HepG2 (cell line): ENCODE data around the gene GRIK3. TPM values are rescaled to one million over a fixed set of nuclear protein-coding genes. Genes with fewer than 3 reads are reported as not detected.

Experiments
- ATAC-seq: fragments of 200-7000 bp; cut with Tn5 transposase; 3 replicates; pipeline ENCODE4 v1.9.1; 2020; ENCODE audit warnings: mild to moderate bottlenecking, moderate library complexity
- BruUV-seq: library from RNA; stranded (reverse); fragments of 400-500 nt; replicated peaks from 2 replicates; lab custom pipeline; 2021; lab: Mats Ljungman, UMichigan
- CTCF ChIA-PET: fragments of 300-600 bp; formaldehyde crosslinking; extraction: SDS; loops from one replicate; lab custom pipeline; 2021; ENCODE audit warnings: low total read pairs, inconsistent platforms, low intra/inter-chr PET ratio; lab: Yijun Ruan, JAX
- POLR2A ChIA-PET: fragments of 350-600 bp; sonication (Branson Sonifier 250); formaldehyde crosslinking; loops from one replicate; lab custom pipeline; 2020; ENCODE audit warnings: antibody characterized with exemption, inconsistent platforms; lab: Yijun Ruan, JAX
- DNase-seq: peaks from one replicate; pipeline ENCODE4 v3.0.0-alpha.2; 2015; ENCODE audit warnings: low spot score
- FAIRE-seq: peaks from 3 replicates; lab custom pipeline; 2011; peaks lifted over from hg19 to GRCh38; lab: Jason Lieb, UNC
- H2AFZ ChIP-seq: one replicate; pipeline ENCODE4 v1.6.1; 2011; ENCODE audit warnings: low read length, inconsistent platforms
- H3K27ac ChIP-seq: fragments of 300-600 bp; 3 replicates; pipeline ENCODE4 v1.8.0; 2011; ENCODE audit warnings: mixed run types, mild to moderate bottlenecking, mixed read lengths, low read length, inconsistent platforms; ENCODE audit not compliant: insufficient read depth; ENCODE audit errors: extremely low read length
- H3K27me3 ChIP-seq, 2 experiments: fragments of 200-600 bp in 1 of 2; 2 replicates in 1 of 2; 3 replicates in 1 of 2; pipeline versions ENCODE4 v1.6.0 to v1.8.0; 2011; ENCODE audit warnings: low read length in 2 of 2, mild to moderate bottlenecking in 2 of 2, moderate library complexity in 2 of 2, inconsistent platforms in 1 of 2; ENCODE audit not compliant: insufficient read depth in 2 of 2, control insufficient read depth in 1 of 2
- H3K36me3 ChIP-seq, 2 experiments: fragments of 200-600 bp in 1 of 2; replicated peaks in 1 of 2; 2 replicates in 1 of 2; 3 replicates in 1 of 2; pipeline versions ENCODE4 v1.5.1 to v1.8.0; 2011; ENCODE audit warnings: low read length in 2 of 2, inconsistent platforms in 1 of 2; ENCODE audit not compliant: insufficient read depth in 2 of 2, control insufficient read depth in 1 of 2
- H3K4me1 ChIP-seq: 2 replicates; pipeline ENCODE4 v1.5.1; 2012; ENCODE audit warnings: low read length, inconsistent platforms; ENCODE audit not compliant: insufficient read depth
- H3K4me2 ChIP-seq: 2 replicates; pipeline ENCODE4 v1.6.0; 2011; ENCODE audit warnings: low read depth, low read length, inconsistent platforms
- H3K4me3 ChIP-seq, 3 experiments: fragments of 200-600 bp in 1 of 3; sonication (generic), shearing (Covaris generic) in 1 of 3; replicated peaks in 1 of 3; 2 replicates each; pipeline ENCODE4 v1.5.1; 2011 to 2016; ENCODE audit warnings: low read length in 3 of 3, inconsistent platforms in 2 of 3, low read depth in 2 of 3, mild to moderate bottlenecking in 2 of 3, control low read depth in 1 of 3, mixed read lengths in 1 of 3; ENCODE audit not compliant: insufficient read depth in 1 of 3
- H3K79me2 ChIP-seq: one replicate; pipeline ENCODE4 v1.6.1; 2011; ENCODE audit warnings: low read length, inconsistent platforms; ENCODE audit not compliant: insufficient read depth
- H3K9ac ChIP-seq: 2 replicates; pipeline ENCODE4 v1.6.0; 2011; ENCODE audit warnings: mild to moderate bottlenecking, low read depth, low read length, inconsistent platforms; ENCODE audit not compliant: insufficient read depth
- H3K9me3 ChIP-seq: 2 replicates; pipeline ENCODE4 v1.5.1; 2012; ENCODE audit warnings: mild to moderate bottlenecking, low read length
- H4K20me1 ChIP-seq: 2 replicates; pipeline ENCODE4 v1.6.0; 2011; ENCODE audit warnings: inconsistent platforms, mild to moderate bottlenecking, low read length, moderate library complexity; ENCODE audit not compliant: insufficient read depth
- HIC2 ChIP-seq: sonication (generic); formaldehyde crosslinking; IDR thresholded peaks from 2 replicates; pipeline ENCODE4 v1.9.0; 2022; ENCODE audit warnings: low read depth, missing genetic modification reagents
- SIX4 ChIP-seq: sonication (generic); formaldehyde crosslinking; IDR thresholded peaks from 2 replicates; pipeline ENCODE4 v1.4.0; 2020; ENCODE audit warnings: missing genetic modification reagents
- SNAPC4 ChIP-seq: sonication (generic); formaldehyde crosslinking; IDR thresholded peaks from 2 replicates; pipeline ENCODE4 v1.4.0; 2020; ENCODE audit warnings: mild to moderate bottlenecking, missing genetic modification reagents
- YEATS4 ChIP-seq: sonication (generic); formaldehyde crosslinking; IDR thresholded peaks from 2 replicates; pipeline ENCODE4 v1.4.0; 2020; ENCODE audit warnings: missing genetic modification reagents, borderline replicate concordance
- ZNF256 ChIP-seq: sonication (generic); formaldehyde crosslinking; conservative IDR thresholded peaks from 2 replicates; pipeline ENCODE4 v1.4.0; 2020; ENCODE audit warnings: missing genetic modification reagents
- ZNF296 ChIP-seq: sonication (generic); formaldehyde crosslinking; conservative IDR thresholded peaks from 2 replicates; pipeline ENCODE4 v1.5.0; 2020; ENCODE audit warnings: mild to moderate bottlenecking, missing genetic modification reagents
- ZNF451 ChIP-seq: sonication (generic); formaldehyde crosslinking; IDR thresholded peaks from 2 replicates; pipeline ENCODE4 v1.5.0; 2020; ENCODE audit warnings: mild to moderate bottlenecking, missing genetic modification reagents
- WGBS: methylation state at CpG from one replicate; pipeline ENCODE4 v1.1.6; 2017; ENCODE audit warnings: low lambda C conversion rate; 5-methylcytosine and 5-hydroxymethylcytosine counted together
- in situ Hi-C: cut with HindIII; loops from 2 replicates; pipeline ENCODE4 v1.10.0; 2017; ENCODE audit warnings: low pct_unique_long_range_greater_than_20kb; ENCODE audit not compliant: extremely low pct_ligation_motif_present
- intact Hi-C: fragments of 100-400 bp; cut with micrococcal nuclease; formaldehyde crosslinking; loops from one replicate; pipeline ENCODE4 v1.10.0; 2022; ENCODE audit not compliant: unreplicated experiment
- polyA plus RNA-seq, 8 experiments: library from polyadenylated mRNA; depleted of rRNA in 3 of 8; stranded (reverse) in 7 of 8; unstranded in 1 of 8; fragments of >200 nt; fragmentation: Illumina TruSeq in 4 of 8; extraction: Trizol in 4 of 8; gene quantifications; 2 replicates each; pipeline versions ENCODE4 v1.2.1 to v1.2.3, GENCODE V29; 2011 to 2016; ENCODE audit warnings: low read depth in 4 of 8, missing spikeins in 1 of 8, mixed read lengths in 1 of 8; ENCODE audit not compliant: insufficient read depth in 1 of 8
- total RNA-seq, 5 experiments: library from RNA; depleted of rRNA; stranded (reverse); fragments of >200 nt; fragmentation: Illumina TruSeq; extraction: Trizol; gene quantifications; 2 replicates each; pipeline ENCODE4 v1.2.3, GENCODE V29; 2016; ENCODE audit warnings: low read depth in 1 of 5

GRIK3 gene
- total and polyA plus RNA-seq, 2 of the 13 experiments (the other 11 are each of a cell fraction or from before 2014, with no cell fraction given) = not detected

- Histone ChIP-seq H2AFZ (no peak overlapping the region), H3K9ac (no peak overlapping the region), H3K36me3 (no peaks in the 10 kb centered on the region), H3K27me3 (no peaks in the 10 kb centered on the region; a peak in 1 of 5 replicates), H3K4me2 (no peak overlapping the region), H3K4me3 (no peak overlapping the region), H3K27ac (no peak overlapping the region), H3K9me3 (no peaks in the 10 kb centered on the region)
- BruUV-seq = no TSS peak
- ATAC-seq = no peak
- POLR2A ChIA-PET = no interaction called here
- CTCF ChIA-PET = no interaction called here
- intact Hi-C loops = no loop called here
- TF ChIP-seq YEATS4 (CRISPR knock-in tag) (no peak), ZNF296 (CRISPR knock-in tag) (no peak), HIC2 (CRISPR knock-in tag) (no peak), SIX4 (no peak), ZNF256 (CRISPR knock-in tag) (no peak), ZNF451 (CRISPR knock-in tag) (no peak), SNAPC4 (CRISPR knock-in tag) (no peak)
- TF ChIP-seq, all 625 proteins: peak for 0
- WGBS = 29% methylated on average over 4 of the region's 4 CpGs
- no peak for DNase-seq
- Histone ChIP-seq H4K20me1 (no peaks in the 10 kb centered on the region), H3K79me2 (no peaks in the 10 kb centered on the region), H3K4me1 (no peaks in the 10 kb centered on the region)
- in situ Hi-C loops = no loop called here
- FAIRE-seq = no peak
These were observed 61.3 kb downstream of the GRIK3 start for GRCh38 chr1:36973056-36973455.
